Common myeloid progenitor, CD34-positive (primary cell): ENCODE results near the gene MBOAT2.

Experiments
- CTCF ChIA-PET: fragments of 350-600 bp; sonication (Branson Sonifier 250); formaldehyde crosslinking; loops from one replicate; lab custom pipeline; 2021; ENCODE audit warnings: antibody characterized with exemption; lab: Charles Lee
- POLR2A ChIA-PET: fragments of 350-600 bp; sonication (Branson Sonifier 250); formaldehyde crosslinking; loops from one replicate; lab custom pipeline; 2021; ENCODE audit warnings: antibody characterized with exemption; lab: Charles Lee
- DNase-seq, 3 donors: peaks; one replicate each; pipeline versions ENCODE4 v3.0.0 to v3.0.0-alpha.2; 2013
- H3K27ac ChIP-seq, 2 experiments: 1 replicate in 1 of 2; 2 replicates in 1 of 2; pipeline ENCODE4 v1.7.0; 2013; ENCODE audit warnings: inconsistent platforms in 2 of 2, low read length in 2 of 2, mild to moderate bottlenecking in 2 of 2, low read depth in 1 of 2, moderate library complexity in 1 of 2; ENCODE audit not compliant: severe bottlenecking in 2 of 2, insufficient read depth in 1 of 2, poor library complexity in 1 of 2
- H3K27me3 ChIP-seq, 5 experiments: replicated peaks in 2 of 5; 1 replicate in 3 of 5; 2 replicates in 2 of 5; pipeline versions ENCODE4 v1.6.1 to v1.7.0; 2013; ENCODE audit warnings: low read length in 4 of 5, mild to moderate bottlenecking in 2 of 5, moderate library complexity in 2 of 5, inconsistent platforms in 1 of 5; ENCODE audit not compliant: insufficient read depth in 5 of 5, control insufficient read depth in 4 of 5
- H3K36me3 ChIP-seq, 4 experiments: 1 replicate in 2 of 4; 2 replicates in 2 of 4; pipeline versions ENCODE4 v1.6.1 to v1.7.0; 2013; ENCODE audit warnings: low read length in 3 of 4, control low read depth in 1 of 4, mild to moderate bottlenecking in 1 of 4; ENCODE audit not compliant: control insufficient read depth in 4 of 4, insufficient read depth in 4 of 4
- H3K4me1 ChIP-seq, 4 experiments: 1 replicate in 3 of 4; 2 replicates in 1 of 4; pipeline versions ENCODE4 v1.6.1 to v1.7.1; 2013; ENCODE audit warnings: low read length in 3 of 4, mild to moderate bottlenecking in 3 of 4, control low read depth in 1 of 4, inconsistent platforms in 1 of 4, moderate library complexity in 1 of 4; ENCODE audit not compliant: control insufficient read depth in 4 of 4, insufficient read depth in 4 of 4; ENCODE audit errors: control extremely low read depth in 1 of 4
- H3K4me3 ChIP-seq, 7 experiments: 1 replicate in 4 of 7; 2 replicates in 3 of 7; pipeline versions ENCODE4 v1.5.1 to v1.7.0; 2013; ENCODE audit warnings: mild to moderate bottlenecking in 7 of 7, low read length in 6 of 7, moderate library complexity in 6 of 7, inconsistent platforms in 2 of 7, low read depth in 2 of 7, control low read depth in 1 of 7; ENCODE audit not compliant: insufficient read depth in 4 of 7, control insufficient read depth in 1 of 7; ENCODE audit errors: extremely low read depth in 1 of 7
- H3K9me3 ChIP-seq, 5 experiments: 1 replicate in 4 of 5; 2 replicates in 1 of 5; pipeline versions ENCODE4 v1.6.1 to v1.7.1; 2013; ENCODE audit warnings: low read length in 4 of 5, mild to moderate bottlenecking in 2 of 5, inconsistent platforms in 1 of 5, low read depth in 1 of 5, moderate library complexity in 1 of 5; ENCODE audit not compliant: control insufficient read depth in 4 of 5, insufficient read depth in 2 of 5; ENCODE audit errors: control extremely low read depth in 1 of 5
- WGBS: methylation state at CpG from one replicate; pipeline ENCODE4 v1.1.5; 2013; ENCODE audit not compliant: insufficient coverage; 5-methylcytosine and 5-hydroxymethylcytosine counted together

MBOAT2 gene

DNA sequence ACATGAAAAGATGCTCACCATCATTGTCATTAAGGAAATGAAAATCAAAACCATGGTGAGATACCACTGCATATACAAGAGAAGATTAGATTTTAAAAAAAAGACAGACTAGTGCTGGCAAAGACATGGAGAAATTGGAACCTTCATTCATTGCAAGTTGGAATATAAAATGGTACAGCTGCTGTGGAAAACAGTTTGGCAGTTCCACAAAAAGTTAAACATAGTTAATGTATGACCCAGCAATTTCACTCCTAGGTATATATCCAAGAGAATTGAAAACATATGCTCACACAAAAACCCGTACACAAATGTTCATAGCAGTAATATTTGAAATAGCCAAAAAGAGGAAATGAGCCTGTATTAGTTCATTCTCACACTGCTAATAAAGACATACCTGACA is 33.7 kb upstream of the MBOAT2 start:
- Histone ChIP-seq H3K4me3 (no peak overlapping the region), H3K27ac (no peak overlapping the region), H3K4me1 (peaks cover 4 to 17% (median 7%) of the 10 kb centered on the region in 4 experiments), H3K36me3 (no peaks in the 10 kb centered on the region), H3K27me3 (no peaks in the 10 kb centered on the region), H3K9me3 (peaks cover 0 to 5% (median 0%) of the 10 kb centered on the region in 5 experiments)
- no peak for DNase-seq
- CTCF ChIA-PET = no interaction called here
- POLR2A ChIA-PET = no interaction called here
- WGBS = no CpG with 5 or more reads among the region's 1 CpG

DNA sequence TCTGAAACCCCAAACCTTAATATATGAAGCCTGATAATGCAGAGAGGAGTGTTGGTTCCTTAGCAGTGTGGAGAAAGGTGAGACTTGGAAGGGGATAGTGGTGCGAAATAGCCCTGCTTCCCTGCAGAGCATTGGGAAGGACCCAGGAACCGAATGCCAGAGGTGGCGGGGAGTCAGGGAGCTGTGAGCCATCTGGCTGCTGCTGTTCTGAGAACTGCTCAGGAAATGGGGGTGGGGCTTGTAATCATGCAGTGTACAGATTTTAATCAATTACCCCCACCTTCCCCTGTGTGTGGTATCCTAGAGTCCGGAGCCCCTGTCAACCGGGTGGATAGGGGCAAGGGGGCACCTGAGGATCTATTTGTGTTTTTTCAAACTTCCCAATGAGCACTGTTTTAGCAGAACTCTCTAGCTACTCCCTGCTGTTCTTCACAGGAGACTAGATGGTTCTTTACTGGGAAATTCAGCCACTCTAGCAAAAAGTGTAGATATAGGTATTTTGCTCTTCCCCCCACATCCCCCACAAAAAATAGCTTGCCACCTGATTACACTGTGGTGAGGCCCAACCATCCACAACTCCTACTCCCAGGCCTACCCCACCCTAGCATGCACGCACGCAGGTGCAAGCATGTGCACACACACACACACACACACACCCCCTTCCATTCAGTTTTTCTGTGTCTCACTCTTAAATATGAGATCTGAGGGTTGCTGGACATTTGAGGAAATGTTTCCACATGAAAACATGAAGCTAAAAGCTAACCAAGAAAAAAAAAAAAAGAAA is 30.1 kb upstream of the MBOAT2 start:
- CTCF ChIA-PET = interaction anchor here (1.1 kb wide), 1 partner anchor 19 kb away, joined by 4 read pairs; no protein-coding TSS in a partner anchor

DNA sequence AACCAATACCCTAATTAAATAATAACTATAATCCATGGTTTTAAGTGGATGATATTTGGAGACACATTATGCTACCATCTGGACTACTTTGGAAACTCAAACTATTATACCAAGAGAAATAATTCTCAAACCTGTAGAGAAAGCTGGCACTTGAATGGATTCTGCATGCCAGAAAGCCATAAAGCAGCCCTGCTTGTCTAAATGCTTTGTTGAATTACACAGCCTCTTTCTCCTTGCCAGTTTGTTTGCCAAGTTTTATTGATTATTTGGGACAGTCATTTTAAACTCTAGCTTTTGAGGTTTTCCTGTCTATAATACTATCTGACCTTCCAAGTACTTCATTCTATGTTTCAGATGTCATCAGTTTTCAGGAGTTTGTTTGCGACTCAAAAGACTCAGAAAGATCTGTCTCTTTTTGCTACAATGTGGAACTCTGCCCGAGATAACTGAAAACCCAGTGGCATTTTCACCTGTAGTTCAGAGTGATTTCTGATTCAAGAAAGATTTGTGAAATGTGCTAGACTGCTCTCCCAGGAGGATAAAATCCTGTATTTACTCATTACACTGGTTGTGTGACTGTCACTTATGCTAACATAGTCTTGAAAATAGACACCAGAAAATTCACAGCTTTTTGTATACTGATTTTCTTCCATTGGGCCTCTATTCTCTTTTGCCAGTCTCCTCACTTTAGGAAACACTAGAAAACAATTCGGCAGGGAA is 29.2 kb upstream of the MBOAT2 start:
- DNase-seq = no peak
- H3K9me3 ChIP-seq = peaks cover 0 to under 1% (median 0%) of the 10 kb centered on the region in 5 experiments
- no peaks in the 10 kb centered on the region for H3K36me3 ChIP-seq
- ChIA-PET CTCF (no interaction called here), POLR2A (no interaction called here)
- H3K4me3 ChIP-seq = no peak overlapping the region
- no peak overlapping the region for H3K27ac ChIP-seq
- 78% methylated on average over 1 of the region's 3 CpGs for WGBS
- no peaks in the 10 kb centered on the region for H3K27me3 ChIP-seq
- peaks cover 4 to 17% (median 7%) of the 10 kb centered on the region in 4 experiments for H3K4me1 ChIP-seq

More for the DNA sequence above, 30.1 kb upstream of the MBOAT2 start:
- H3K4me3 ChIP-seq = peak overlapping the region in 1 of 7 experiments; percentile 6
- peaks cover 0 to 5% (median 0%) of the 10 kb centered on the region in 5 experiments for H3K9me3 ChIP-seq
- peaks cover 4 to 17% (median 7%) of the 10 kb centered on the region in 4 experiments for H3K4me1 ChIP-seq
- WGBS = 0% methylated on average over 2 of the region's 7 CpGs
- no peak overlapping the region for H3K27ac ChIP-seq
- DNase-seq = no peak
- POLR2A ChIA-PET = no interaction called here
- H3K27me3 ChIP-seq = no peaks in the 10 kb centered on the region
- no peaks in the 10 kb centered on the region for H3K36me3 ChIP-seq

DNA sequence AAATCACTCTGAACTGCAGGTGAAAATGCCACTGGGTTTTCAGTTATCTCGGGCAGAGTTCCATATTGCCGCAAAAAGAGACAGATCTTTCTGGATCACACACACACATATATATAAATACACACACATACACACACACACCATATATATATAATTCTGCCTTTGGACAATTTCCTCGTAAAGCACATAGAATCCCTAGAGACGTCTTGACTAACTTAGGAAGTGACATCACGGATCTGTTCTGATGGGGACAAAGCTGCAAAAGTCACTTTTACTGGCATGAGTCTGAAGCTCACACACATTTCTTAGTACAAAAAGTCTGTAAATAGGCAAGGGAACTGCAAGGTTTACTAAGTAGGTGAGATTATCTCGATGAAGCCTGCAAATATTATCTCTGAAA is 28.6 kb upstream of the MBOAT2 start:
- CTCF ChIA-PET = no interaction called here
- H3K27me3 ChIP-seq = no peaks in the 10 kb centered on the region
- H3K9me3 ChIP-seq = no peaks in the 10 kb centered on the region
- no peak overlapping the region for H3K27ac ChIP-seq
- peaks cover 4 to 17% (median 7%) of the 10 kb centered on the region in 4 experiments for H3K4me1 ChIP-seq
- POLR2A ChIA-PET = no interaction called here
- H3K4me3 ChIP-seq = no peak overlapping the region
- DNase-seq = no peak
- H3K36me3 ChIP-seq = no peaks in the 10 kb centered on the region
- WGBS = 86% methylated on average over 5 of the region's 6 CpGs

DNA sequence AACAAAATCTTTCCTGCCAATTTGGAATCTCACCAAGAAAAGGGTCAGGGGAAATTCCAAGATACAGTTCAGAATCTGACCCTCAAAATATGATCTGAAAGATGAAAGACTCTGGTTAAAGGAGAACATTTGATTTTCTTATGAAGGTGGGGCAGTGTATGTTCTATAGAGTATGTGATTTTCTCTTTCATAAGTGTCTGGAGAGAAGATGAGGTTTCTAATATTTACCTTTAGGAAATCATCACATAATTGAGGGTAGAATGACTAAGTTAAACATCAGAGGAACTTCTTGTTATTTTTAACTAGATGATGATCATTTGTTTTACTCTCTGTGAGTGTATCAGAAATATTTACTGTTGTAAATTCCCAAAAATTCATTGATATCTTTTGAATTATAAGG is 27.8 kb upstream of the MBOAT2 start:
- ChIA-PET CTCF (no interaction called here), POLR2A (no interaction called here)
- no peak overlapping the region for H3K27ac ChIP-seq
- H3K9me3 ChIP-seq = no peaks in the 10 kb centered on the region
- H3K4me1 ChIP-seq = peaks cover 4 to 17% (median 7%) of the 10 kb centered on the region in 4 experiments
- DNase-seq = no peak
- no peaks in the 10 kb centered on the region for H3K27me3 ChIP-seq
- no peak overlapping the region for H3K4me3 ChIP-seq
- no peaks in the 10 kb centered on the region for H3K36me3 ChIP-seq

DNA sequence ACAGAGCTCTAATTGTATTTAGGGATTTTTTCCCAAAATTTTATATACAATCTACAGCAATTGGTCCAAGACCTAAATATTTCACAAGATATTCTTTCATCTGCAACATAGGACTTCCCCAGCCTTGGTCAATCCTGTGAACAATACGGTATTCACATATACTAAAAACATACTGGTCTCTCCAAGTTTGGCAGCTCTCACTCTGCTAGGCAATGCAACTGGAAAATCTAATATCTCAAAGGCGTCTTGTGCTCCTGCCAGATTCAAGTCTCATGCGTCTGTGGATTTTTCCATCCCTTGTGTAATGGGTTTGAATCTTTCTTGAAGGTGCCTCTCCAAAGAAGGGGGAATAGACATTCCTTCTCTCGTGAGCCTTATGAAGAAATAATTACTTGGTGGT is 27.4 kb upstream of the MBOAT2 start:
- H3K36me3 ChIP-seq = no peaks in the 10 kb centered on the region
- no peaks in the 10 kb centered on the region for H3K27me3 ChIP-seq
- no peak for DNase-seq
- WGBS = 89% methylated on average over 3 of the region's 4 CpGs
- ChIA-PET CTCF (no interaction called here), POLR2A (no interaction called here)
- no peak overlapping the region for H3K4me3 ChIP-seq
- H3K4me1 ChIP-seq = peaks cover 4 to 17% (median 7%) of the 10 kb centered on the region in 4 experiments
- H3K27ac ChIP-seq = no peak overlapping the region
- H3K9me3 ChIP-seq = no peaks in the 10 kb centered on the region

DNA sequence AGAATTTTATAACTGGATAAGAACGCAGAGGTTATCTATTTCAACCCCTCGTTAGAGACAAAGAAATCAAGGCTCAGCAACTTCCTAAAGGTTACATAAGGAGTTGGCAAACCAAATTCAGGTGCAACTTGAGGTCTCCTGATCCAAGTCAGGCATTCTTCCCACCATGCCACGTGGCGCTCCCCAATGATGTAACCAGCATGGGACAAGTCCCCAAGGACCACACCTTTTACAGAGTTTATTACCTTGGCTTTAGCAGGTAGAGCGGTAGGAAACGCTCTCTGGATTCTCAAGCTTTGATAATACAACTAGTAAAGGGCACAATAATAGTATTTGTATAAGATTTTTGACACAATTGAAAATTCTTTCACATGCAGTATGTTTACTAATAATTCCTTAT is 26.7 kb upstream of the MBOAT2 start:
- H3K36me3 ChIP-seq = no peaks in the 10 kb centered on the region
- ChIA-PET POLR2A (no interaction called here), CTCF (no interaction called here)
- no peak for DNase-seq
- WGBS = 100% methylated on average over 1 of the region's 6 CpGs
- no peaks in the 10 kb centered on the region for H3K27me3 ChIP-seq
- H3K4me1 ChIP-seq = peaks cover 4 to 17% (median 7%) of the 10 kb centered on the region in 4 experiments
- H3K9me3 ChIP-seq = no peaks in the 10 kb centered on the region
- H3K4me3 ChIP-seq = no peak overlapping the region
- H3K27ac ChIP-seq = no peak overlapping the region
